ENCODE data around the gene CDK11B. TPM values are rescaled to one million over a fixed set of nuclear protein-coding genes. Genes with fewer than 3 reads are reported as not detected.

Gene CDK11B
- polyA plus RNA-seq, 1 donor = 27.2 TPM

- Histone ChIP-seq H3K36me3 (ENCODE audit: control insufficient read depth, insufficient read depth, low read length) (peaks cover 19% of the 10 kb centered on the region), H3K4me3 (ENCODE audit: low read length) (no peak overlapping the region)
- DNase-seq = no peak
Measured at GRCh38 chr1:1626207-1627141, 32.3 kb downstream of the CDK11B start.

GRCh38 chr1:1625824-1626206 is 33.0 kb downstream of the CDK11B start:
- Histone ChIP-seq H3K4me3 (ENCODE audit: low read length) (no peak overlapping the region), H3K4me1 (ENCODE audit: control insufficient read depth, insufficient read depth, low read length) (peaks cover 2% of the 10 kb centered on the region), H3K36me3 (ENCODE audit: control insufficient read depth, insufficient read depth, low read length) (peaks cover 19% of the 10 kb centered on the region), H3K27me3 (ENCODE audit: control insufficient read depth, insufficient read depth, low read length) (peaks cover 5% of the 10 kb centered on the region), H3K9me3 (ENCODE audit: control insufficient read depth, low read depth, low read length) (no peaks in the 10 kb centered on the region), H3K27ac (ENCODE audit: low read length) (no peak overlapping the region)
- WGBS (ENCODE audit: insufficient coverage, low lambda C conversion rate) = no CpG with 5 or more reads among the region's 8 CpGs
- no peak for DNase-seq

More at GRCh38 chr1:1626207-1627141, 32.3 kb downstream of the CDK11B start:
- H3K27me3 ChIP-seq (ENCODE audit: control insufficient read depth, insufficient read depth, low read length) = peaks cover 11% of the 10 kb centered on the region
- H3K27ac ChIP-seq (ENCODE audit: low read length) = no peak overlapping the region
- H3K9me3 ChIP-seq (ENCODE audit: control insufficient read depth, low read depth, low read length) = peaks cover 5% of the 10 kb centered on the region
- WGBS (ENCODE audit: insufficient coverage, low lambda C conversion rate) = no CpG with 5 or more reads among the region's 48 CpGs
- peaks cover 2% of the 10 kb centered on the region for H3K4me1 ChIP-seq (ENCODE audit: control insufficient read depth, insufficient read depth, low read length)

- H3K4me1 ChIP-seq (ENCODE audit: control insufficient read depth, insufficient read depth, low read length) = peaks cover 2% of the 10 kb centered on the region
- DNase-seq = no peak
- no CpG with 5 or more reads among the region's 28 CpGs for WGBS (ENCODE audit: insufficient coverage, low lambda C conversion rate)
- H3K36me3 ChIP-seq (ENCODE audit: control insufficient read depth, insufficient read depth, low read length) = peaks cover 19% of the 10 kb centered on the region
- peaks cover under 1% of the 10 kb centered on the region for H3K27me3 ChIP-seq (ENCODE audit: control insufficient read depth, insufficient read depth, low read length)
- H3K27ac ChIP-seq (ENCODE audit: low read length) = no peak overlapping the region
- H3K4me3 ChIP-seq (ENCODE audit: low read length) = no peak overlapping the region
- H3K9me3 ChIP-seq (ENCODE audit: control insufficient read depth, low read depth, low read length) = no peaks in the 10 kb centered on the region
Measured at GRCh38 chr1:1625404-1625775, 33.4 kb downstream of the CDK11B start.

GRCh38 chr1:1624443-1625403 is 34.1 kb downstream of the CDK11B start:
- no peak overlapping the region for H3K27ac ChIP-seq (ENCODE audit: low read length)
- no peak for DNase-seq
- peaks cover 19% of the 10 kb centered on the region for H3K36me3 ChIP-seq (ENCODE audit: control insufficient read depth, insufficient read depth, low read length)
- H3K4me1 ChIP-seq (ENCODE audit: control insufficient read depth, insufficient read depth, low read length) = peaks cover 2% of the 10 kb centered on the region
- no peak overlapping the region for H3K4me3 ChIP-seq (ENCODE audit: low read length)
- WGBS (ENCODE audit: insufficient coverage, low lambda C conversion rate) = no CpG with 5 or more reads among the region's 38 CpGs
- no peaks in the 10 kb centered on the region for H3K27me3 ChIP-seq (ENCODE audit: control insufficient read depth, insufficient read depth, low read length)
- H3K9me3 ChIP-seq (ENCODE audit: control insufficient read depth, low read depth, low read length) = no peaks in the 10 kb centered on the region

- Histone ChIP-seq H3K4me1 (ENCODE audit: control insufficient read depth, insufficient read depth, low read length) (peaks cover 2% of the 10 kb centered on the region), H3K36me3 (ENCODE audit: control insufficient read depth, insufficient read depth, low read length) (peaks cover 21% of the 10 kb centered on the region), H3K27me3 (ENCODE audit: control insufficient read depth, insufficient read depth, low read length) (no peaks in the 10 kb centered on the region), H3K9me3 (ENCODE audit: control insufficient read depth, low read depth, low read length) (no peaks in the 10 kb centered on the region), H3K4me3 (ENCODE audit: low read length) (no peak overlapping the region), H3K27ac (ENCODE audit: low read length) (no peak overlapping the region)
- DNase-seq = no peak
- WGBS (ENCODE audit: insufficient coverage, low lambda C conversion rate) = no CpG with 5 or more reads among the region's 51 CpGs
Measured at GRCh38 chr1:1623631-1624442, 35.0 kb downstream of the CDK11B start.

GRCh38 chr1:1623181-1623630 is 35.6 kb downstream of the CDK11B start:
- Histone ChIP-seq H3K9me3 (ENCODE audit: control insufficient read depth, low read depth, low read length) (no peaks in the 10 kb centered on the region), H3K4me3 (ENCODE audit: low read length) (no peak overlapping the region), H3K36me3 (ENCODE audit: control insufficient read depth, insufficient read depth, low read length) (peaks cover 26% of the 10 kb centered on the region), H3K27me3 (ENCODE audit: control insufficient read depth, insufficient read depth, low read length) (no peaks in the 10 kb centered on the region), H3K4me1 (ENCODE audit: control insufficient read depth, insufficient read depth, low read length) (peaks cover 2% of the 10 kb centered on the region), H3K27ac (ENCODE audit: low read length) (no peak overlapping the region)
- no peak for DNase-seq
- WGBS (ENCODE audit: insufficient coverage, low lambda C conversion rate) = no CpG with 5 or more reads among the region's 33 CpGs

GRCh38 chr1:1622788-1623094 is 36.1 kb downstream of the CDK11B start:
- no peaks in the 10 kb centered on the region for H3K27me3 ChIP-seq (ENCODE audit: control insufficient read depth, insufficient read depth, low read length)
- H3K9me3 ChIP-seq (ENCODE audit: control insufficient read depth, low read depth, low read length) = no peaks in the 10 kb centered on the region
- H3K36me3 ChIP-seq (ENCODE audit: control insufficient read depth, insufficient read depth, low read length) = peaks cover 27% of the 10 kb centered on the region
- no peak for DNase-seq
- peaks cover 2% of the 10 kb centered on the region for H3K4me1 ChIP-seq (ENCODE audit: control insufficient read depth, insufficient read depth, low read length)
- H3K27ac ChIP-seq (ENCODE audit: low read length) = no peak overlapping the region
- H3K4me3 ChIP-seq (ENCODE audit: low read length) = no peak overlapping the region
- no CpG with 5 or more reads among the region's 17 CpGs for WGBS (ENCODE audit: insufficient coverage, low lambda C conversion rate)

GRCh38 chr1:1622010-1622787 is 36.6 kb downstream of the CDK11B start:
- WGBS (ENCODE audit: insufficient coverage, low lambda C conversion rate) = no CpG with 5 or more reads among the region's 21 CpGs
- DNase-seq = no peak
- H3K4me3 ChIP-seq (ENCODE audit: low read length) = no peak overlapping the region
- H3K27ac ChIP-seq (ENCODE audit: low read length) = no peak overlapping the region
- H3K36me3 ChIP-seq (ENCODE audit: control insufficient read depth, insufficient read depth, low read length) = peaks cover 27% of the 10 kb centered on the region
- H3K9me3 ChIP-seq (ENCODE audit: control insufficient read depth, low read depth, low read length) = no peaks in the 10 kb centered on the region
- no peaks in the 10 kb centered on the region for H3K27me3 ChIP-seq (ENCODE audit: control insufficient read depth, insufficient read depth, low read length)
- H3K4me1 ChIP-seq (ENCODE audit: control insufficient read depth, insufficient read depth, low read length) = no peaks in the 10 kb centered on the region

GRCh38 chr1:1621173-1622009 is 37.4 kb downstream of the CDK11B start:
- no peaks in the 10 kb centered on the region for H3K27me3 ChIP-seq (ENCODE audit: control insufficient read depth, insufficient read depth, low read length)
- peaks cover 5% of the 10 kb centered on the region for H3K4me1 ChIP-seq (ENCODE audit: control insufficient read depth, insufficient read depth, low read length)
- no peaks in the 10 kb centered on the region for H3K9me3 ChIP-seq (ENCODE audit: control insufficient read depth, low read depth, low read length)
- H3K27ac ChIP-seq (ENCODE audit: low read length) = no peak overlapping the region
- no peak for DNase-seq
- no peak overlapping the region for H3K4me3 ChIP-seq (ENCODE audit: low read length)
- WGBS (ENCODE audit: insufficient coverage, low lambda C conversion rate) = no CpG with 5 or more reads among the region's 31 CpGs
- H3K36me3 ChIP-seq (ENCODE audit: control insufficient read depth, insufficient read depth, low read length) = peaks cover 23% of the 10 kb centered on the region
